HG02973 (cell line): ENCODE results near the gene KANK3.
"Not testable (repeated sequence)": the region's sequence is repeated elsewhere in the genome, so short reads cannot be mapped to it uniquely, and the experiment has no call there.

ENCODE experiments used
- ATAC-seq: cut with Tn5 transposase; IDR thresholded peaks from one replicate; pipeline ENCODE4 v1.9.1; 2021; ENCODE audit warnings: moderate library complexity; ENCODE audit not compliant: unreplicated experiment

The KANK3 gene

GRCh38 chr19:8371011-8371804 lies 28.1 kb upstream of the KANK3 start:
- no peak for ATAC-seq

DNA sequence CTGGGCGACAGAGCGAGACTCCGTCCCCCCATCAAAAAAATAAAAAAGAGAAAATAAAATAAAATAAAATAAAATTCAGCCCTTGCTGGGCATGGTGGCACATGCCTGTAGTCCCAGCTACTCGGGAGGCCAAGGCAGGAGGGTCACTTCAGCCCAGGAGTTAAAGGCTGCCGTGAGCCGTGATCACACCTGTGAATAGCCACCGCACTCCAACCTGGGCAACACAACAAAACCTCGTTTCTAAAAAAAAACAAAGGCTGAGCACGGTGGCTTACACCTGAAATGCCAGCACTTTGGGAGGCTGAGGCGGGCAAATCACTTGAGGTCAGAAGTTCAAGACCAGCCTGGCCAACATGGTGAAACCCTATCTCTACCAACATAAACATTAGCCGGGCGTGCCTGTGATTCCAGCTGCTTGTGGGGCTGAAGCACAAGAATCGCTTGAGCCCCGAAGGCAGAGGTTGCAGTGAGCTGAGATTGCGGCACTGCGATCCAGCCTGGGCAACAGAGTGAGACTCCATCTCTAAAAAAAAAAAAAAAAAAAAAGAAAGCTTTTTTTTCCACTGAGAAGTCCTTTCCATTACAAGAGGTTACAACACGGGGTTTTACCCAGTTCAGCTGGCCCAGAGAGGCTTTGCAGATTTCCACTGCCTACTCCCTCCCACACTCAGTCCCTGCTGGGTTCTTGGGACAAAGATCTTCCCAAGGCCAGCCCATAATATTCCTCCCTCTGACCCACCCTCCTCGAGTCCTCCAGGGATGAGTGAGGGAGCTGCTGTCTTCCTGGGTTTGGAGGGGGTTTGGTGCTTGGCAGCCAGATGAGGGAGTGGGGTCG lies 27.3 kb upstream of the KANK3 start:
- ATAC-seq, result no peak

- no peak for ATAC-seq
These were observed 24.4 kb upstream of the KANK3 start for GRCh38 chr19:8367327-8368001.

DNA sequence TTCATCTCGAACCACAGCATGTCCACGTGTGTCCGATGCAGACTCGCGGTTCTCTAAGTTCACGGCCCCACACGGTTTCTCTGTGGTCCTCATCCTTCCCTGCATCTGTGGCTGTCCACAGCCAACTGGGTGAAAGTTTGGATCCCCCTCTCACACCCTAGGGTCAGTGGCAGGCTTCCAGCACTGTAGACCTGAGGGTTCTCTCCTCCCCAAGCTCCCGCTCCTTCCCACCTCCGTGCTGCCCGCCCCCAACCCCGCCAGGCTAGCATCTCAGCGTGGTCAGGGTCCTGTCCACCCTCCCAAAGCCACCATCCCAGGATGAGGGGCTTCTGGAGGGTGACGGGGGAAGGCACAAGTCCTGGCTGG lies 23.9 kb upstream of the KANK3 start:
- no peak for ATAC-seq

DNA sequence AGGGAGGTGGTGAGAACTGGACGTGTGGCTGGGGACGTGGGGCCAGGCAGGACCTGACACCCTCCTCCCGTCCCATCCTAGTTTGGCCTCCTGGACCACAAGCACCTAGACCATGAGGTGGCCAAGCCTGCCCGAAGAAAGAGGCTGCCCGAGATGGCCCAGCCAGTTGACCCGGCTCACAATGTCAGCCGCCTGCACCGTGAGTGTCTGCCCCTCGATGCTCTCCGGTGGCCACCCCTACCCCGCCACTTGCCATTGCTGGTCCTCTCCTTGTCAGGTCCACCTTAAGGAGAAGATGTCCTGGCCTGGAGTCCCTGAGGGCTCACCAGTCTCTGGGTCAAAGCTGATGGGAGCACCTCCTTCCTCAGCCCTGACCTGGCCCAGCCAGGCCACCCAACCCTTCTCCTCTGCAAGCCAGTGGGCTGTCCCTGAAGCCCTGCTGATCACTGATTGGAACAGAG lies 23.1 kb upstream of the KANK3 start:
- no peak for ATAC-seq

DNA sequence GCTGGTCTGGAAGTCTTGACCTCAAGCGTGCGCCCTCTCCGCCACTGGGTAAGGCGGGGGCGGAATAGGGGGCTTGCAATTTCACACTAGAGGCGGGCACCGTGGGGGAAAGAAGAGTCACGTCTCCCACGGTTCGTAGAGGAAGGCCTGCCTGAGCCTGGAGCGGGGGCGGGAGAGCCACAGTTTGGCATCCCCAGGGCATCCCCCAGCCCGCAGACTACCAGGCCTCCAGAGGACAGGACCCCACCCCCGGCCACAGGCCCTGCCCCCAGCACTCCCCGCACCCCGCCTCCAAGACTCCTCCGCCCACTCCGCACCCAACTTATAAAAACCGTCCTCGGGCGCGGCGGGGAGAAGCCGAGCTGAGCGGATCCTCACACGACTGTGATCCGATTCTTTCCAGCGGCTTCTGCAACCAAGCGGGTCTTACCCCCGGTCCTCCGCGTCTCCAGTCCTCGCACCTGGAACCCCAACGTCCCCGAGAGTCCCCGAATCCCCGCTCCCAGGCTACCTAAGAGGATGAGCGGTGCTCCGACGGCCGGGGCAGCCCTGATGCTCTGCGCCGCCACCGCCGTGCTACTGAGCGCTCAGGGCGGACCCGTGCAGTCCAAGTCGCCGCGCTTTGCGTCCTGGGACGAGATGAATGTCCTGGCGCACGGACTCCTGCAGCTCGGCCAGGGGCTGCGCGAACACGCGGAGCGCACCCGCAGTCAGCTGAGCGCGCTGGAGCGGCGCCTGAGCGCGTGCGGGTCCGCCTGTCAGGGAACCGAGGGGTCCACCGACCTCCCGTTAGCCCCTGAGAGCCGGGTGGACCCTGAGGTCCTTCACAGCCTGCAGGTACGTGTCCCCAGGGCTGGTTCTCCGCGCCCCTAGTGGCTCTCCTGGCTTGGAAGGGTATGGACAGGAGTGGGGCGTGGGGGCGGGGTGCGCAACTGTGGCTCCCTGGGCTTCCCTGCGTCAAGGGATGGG lies 21.0 kb upstream of the KANK3 start, which contains the start of gene ANGPTL4:
Gene ANGPTL4, plus strand, starts transcription at position 353 of the 969 bp plus-strand sequence. Its CDS starts 167 bp downstream, at position 520.
- no peak for ATAC-seq

DNA sequence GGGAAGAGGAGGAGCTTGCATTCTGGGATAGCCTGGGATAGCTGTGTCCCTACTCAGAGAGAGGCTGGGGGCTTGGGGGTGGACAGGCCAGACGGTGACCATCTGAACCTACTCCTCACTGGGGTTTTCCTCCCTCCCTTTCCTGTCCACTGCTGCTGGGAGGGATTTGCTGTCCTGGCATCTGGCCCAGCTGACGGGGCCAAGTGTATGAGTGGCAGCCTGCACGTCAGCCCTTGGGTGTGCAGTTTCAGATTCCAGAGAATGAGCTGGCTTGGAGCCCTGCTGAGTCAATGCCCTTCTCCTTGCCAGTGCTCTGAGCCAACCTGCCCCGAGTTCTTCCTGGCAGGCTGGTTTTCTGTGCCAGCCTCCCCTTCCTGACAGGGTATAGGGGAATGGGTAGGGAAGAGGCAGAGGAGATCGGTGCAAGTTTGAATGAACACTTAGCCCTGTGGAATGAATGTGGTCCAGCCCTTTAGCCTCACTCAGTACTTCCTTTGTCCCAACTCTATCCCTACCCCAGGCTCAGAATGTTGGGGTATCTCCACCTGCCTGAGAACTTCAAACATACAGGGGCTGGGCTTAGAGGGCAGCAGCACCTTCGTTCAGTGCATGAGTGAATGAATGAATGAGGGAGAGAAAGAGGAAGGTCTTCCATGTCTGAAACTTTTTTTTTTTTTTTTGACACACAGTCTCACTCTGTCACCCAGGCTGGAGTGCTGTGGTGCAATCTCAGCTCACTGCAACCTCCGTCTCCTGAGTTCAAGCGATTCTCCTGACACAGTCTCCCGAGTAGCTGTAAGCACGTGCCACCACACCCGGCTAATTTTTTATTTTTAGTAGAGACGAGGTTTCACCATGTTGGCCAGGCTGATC lies 19.1 kb upstream of the KANK3 start:
- ATAC-seq, result no peak

DNA sequence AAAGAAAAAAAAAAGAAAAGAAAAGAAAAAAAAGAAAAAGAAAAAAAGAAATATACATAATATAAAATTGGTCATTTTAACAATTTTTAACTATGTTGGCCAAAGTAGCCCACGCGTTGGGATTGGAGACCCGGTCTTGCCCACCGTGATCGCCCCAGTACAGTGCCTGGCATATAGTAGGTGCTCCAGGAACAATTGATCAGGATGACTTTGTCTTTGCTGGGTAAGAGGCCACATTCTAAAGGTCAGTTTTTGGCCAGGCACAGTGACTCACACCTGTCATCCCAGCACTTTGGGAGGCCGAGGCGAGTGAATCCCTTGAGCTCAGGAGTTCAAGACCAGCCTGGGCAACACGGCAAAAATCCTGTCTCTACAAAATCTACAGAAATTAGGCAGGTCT lies 17.1 kb upstream of the KANK3 start:
- no peak for ATAC-seq

DNA sequence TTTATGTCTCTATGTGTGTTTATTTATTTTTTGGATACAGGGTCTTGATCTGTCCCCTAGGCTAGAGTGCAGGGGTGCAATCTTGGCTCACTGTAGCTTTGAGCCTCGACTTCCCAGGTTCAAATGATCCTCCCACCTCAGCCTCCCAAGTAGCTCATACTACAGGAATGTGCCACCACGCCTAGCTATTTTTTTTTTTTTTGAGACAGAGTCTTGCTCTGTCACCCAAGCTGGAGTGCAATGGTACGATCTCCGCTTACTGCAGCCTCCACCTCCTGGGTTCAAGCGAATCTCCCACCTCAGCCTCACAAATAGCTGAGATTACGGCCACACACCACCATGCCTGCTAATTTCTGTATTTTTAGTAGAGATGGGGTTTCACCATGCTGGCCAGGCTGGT lies 15.9 kb upstream of the KANK3 start:
- ATAC-seq, result no peak

GRCh38 chr19:8357007-8357521 lies 14.0 kb upstream of the KANK3 start:
- no peak for ATAC-seq

- no peak for ATAC-seq
These were observed 12.8 kb upstream of the KANK3 start for GRCh38 chr19:8355631-8356402.

GRCh38 chr19:8352845-8353244 lies 9.8 kb upstream of the KANK3 start:
- ATAC-seq, result not testable (repeated sequence)

- no peak for ATAC-seq
These were observed 9.2 kb upstream of the KANK3 start for GRCh38 chr19:8352134-8352827.

- not testable (repeated sequence) for ATAC-seq
These were observed 6.7 kb upstream of the KANK3 start for GRCh38 chr19:8349629-8350372.

DNA sequence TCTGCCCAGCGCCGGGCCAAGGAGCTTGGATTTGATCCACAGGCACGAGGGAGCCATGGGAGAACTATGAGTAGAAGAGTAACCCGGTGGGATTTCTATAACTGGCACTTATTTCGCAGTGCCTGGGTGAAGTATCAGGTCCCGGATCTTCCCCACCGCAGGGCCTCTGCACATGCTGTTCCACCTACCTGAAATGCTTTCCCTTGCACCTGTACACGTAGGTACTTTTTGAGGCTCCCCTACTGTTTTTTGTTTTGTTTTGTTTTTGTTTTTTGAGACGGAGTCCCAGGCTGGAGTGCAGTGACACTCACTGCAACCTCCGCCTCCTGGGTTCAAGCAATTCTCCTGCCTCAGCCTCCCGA lies 402 bp upstream of the KANK3 start:
- ATAC-seq, result no peak

GRCh38 chr19:8342316-8342683 lies 762 bp downstream of the KANK3 start:
- no peak for ATAC-seq

GRCh38 chr19:8341504-8341903 lies 1.6 kb downstream of the KANK3 start:
- ATAC-seq, result not testable (repeated sequence)
